HuH-7 (cell line): Measurements from ENCODE around the gene METTL1.
"Not testable (repeated sequence)": the region's sequence is repeated elsewhere in the genome, so short reads cannot be mapped to it uniquely, and the experiment has no call there.

Experiments used
- DNase-seq: peaks from one replicate; pipeline ENCODE4 v3.0.0; 2011; ENCODE audit warnings: low spot score

Gene METTL1

GRCh38 chr12:57796996-57797395 is 25.1 kb upstream of the METTL1 start:
- no peak for DNase-seq

- no peak for DNase-seq
Measured at GRCh38 chr12:57795354-57795753, 23.4 kb upstream of the METTL1 start.

DNA sequence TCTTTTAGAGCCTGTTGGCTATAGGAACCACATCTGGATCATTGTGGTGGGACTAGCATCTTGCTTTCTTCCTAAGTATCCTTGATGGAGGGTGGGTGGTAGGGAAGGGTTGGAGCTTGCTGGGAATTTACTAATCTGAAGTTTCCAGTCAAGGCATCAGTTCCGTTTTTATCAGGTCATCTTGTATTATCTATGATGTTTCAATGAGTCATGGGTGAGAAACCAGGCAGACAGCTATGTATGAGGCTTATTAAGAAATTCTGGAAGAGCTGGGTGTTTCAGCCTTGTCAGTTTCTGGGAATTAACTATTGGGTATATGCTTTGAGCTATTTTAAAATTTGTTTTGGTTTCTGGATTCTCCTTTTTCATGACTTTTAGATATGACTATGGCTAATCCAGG is 22.0 kb upstream of the METTL1 start:
- no peak for DNase-seq

- no peak for DNase-seq
Measured at GRCh38 chr12:57783861-57784260, 12.0 kb upstream of the METTL1 start.

GRCh38 chr12:57783466-57783801 is 11.5 kb upstream of the METTL1 start:
- no peak for DNase-seq

DNA sequence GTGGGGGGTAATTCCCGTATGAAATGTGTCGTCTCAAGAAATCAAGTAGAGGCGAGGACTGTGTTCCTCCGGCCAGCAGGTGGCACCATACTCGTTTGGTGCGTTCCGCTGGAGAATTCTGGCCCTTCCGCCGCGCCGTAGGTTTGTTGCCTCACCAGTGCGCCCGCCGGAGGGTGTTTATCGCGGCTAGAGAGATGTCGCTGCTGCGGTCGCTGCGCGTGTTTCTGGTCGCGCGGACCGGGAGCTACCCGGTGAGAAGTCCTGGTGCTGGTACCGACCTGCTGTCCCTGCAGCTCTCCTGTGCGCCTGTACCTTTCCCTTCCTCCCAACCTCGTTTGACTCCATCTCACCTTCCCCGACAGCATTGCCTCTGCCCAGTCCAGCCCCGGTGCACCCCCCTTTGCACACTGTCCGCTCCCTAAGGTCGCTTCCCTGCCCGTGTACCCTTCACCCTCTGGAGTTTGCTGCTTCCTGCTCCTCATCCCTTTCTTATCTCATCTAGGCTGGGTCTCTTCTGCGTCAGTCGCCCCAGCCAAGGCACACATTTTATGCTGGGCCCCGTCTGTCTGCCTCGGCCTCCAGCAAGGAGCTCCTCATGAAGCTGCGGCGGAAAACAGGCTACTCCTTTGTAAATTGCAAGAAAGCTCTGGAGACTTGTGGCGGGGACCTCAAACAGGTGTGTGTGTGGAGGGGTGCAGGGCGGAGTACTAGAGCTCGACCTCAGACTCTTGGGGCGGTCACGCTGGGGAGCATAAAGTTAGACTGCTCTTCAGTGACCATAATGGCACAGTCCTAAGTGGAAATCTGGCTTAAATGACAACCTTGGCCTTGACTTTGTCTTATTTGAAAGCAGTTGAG is 10.9 kb upstream of the METTL1 start, which contains the start of gene TSFM:
Gene TSFM, plus strand, starts transcription at position 180 of the 858 bp plus-strand sequence. Its CDS starts 15 bp downstream, at position 195.
- DNase-seq, result peak; percentile 79

GRCh38 chr12:57782243-57782607 is 10.3 kb upstream of the METTL1 start:
- no peak for DNase-seq

DNA sequence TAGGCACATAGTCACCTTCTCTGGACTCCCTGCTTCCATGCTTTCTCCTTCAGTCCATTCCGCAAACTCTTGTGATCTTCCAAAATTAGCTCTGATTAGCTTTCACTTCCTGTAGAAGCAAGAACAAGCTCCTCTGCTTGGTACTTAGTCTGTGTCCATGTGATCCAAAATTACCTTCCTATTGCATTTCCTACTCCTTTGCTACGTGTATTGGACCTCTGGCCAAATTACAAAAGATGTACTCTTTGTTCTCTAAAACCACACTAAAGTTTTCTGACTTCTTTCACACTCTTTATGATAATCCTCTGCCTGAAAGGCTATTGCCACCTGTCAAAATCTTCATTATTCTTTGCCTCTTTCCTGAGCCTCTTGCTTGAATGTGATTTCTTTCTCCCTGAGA is 9.9 kb upstream of the METTL1 start:
- DNase-seq, result no peak

DNA sequence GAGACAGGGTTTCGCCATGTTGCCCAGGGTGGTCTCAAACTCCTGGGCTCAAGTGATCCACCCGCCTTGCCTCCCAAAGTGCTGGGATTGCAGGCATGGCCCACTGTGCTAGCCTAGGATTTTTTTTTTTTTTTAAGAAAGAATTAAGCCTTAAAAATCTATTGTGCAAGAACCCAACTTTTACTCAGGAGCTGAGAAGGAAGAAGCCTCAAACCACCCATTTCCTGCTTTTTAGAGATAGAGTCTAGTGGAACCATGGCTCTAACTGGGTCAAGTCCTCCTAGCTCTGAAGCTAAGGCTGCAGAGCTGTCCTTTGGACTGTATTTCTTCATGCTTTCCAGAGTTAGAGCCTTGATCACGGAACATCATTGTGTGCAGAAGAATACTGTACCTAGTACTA is 9.3 kb upstream of the METTL1 start:
- DNase-seq, result no peak

GRCh38 chr12:57780284-57780897 is 8.5 kb upstream of the METTL1 start:
- DNase-seq, result no peak

GRCh38 chr12:57779736-57780135 is 7.8 kb upstream of the METTL1 start:
- no peak for DNase-seq

GRCh38 chr12:57777911-57778310 is 6.0 kb upstream of the METTL1 start:
- no peak for DNase-seq

DNA sequence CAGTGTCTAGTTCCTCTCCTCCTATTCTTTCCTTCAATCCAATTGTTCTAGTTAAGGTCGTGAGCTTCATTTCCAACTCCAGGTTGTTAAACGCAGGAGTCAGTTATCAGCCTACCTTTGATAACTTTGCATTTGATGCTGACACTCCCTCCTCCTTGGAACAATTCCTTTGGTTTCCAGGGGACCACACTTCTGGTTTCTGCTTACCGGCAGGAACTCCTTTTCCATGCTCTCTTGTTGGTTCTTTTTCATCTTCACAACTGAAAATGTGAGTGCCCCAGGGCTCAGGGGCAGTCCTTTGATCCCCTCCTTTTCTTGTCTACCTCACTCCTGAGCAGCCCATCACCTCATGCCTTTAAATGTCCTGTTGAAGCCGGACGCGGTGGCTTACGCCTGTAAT is 5.5 kb upstream of the METTL1 start:
- no peak for DNase-seq

- no peak for DNase-seq
Measured at GRCh38 chr12:57776247-57776587, 4.3 kb upstream of the METTL1 start.

DNA sequence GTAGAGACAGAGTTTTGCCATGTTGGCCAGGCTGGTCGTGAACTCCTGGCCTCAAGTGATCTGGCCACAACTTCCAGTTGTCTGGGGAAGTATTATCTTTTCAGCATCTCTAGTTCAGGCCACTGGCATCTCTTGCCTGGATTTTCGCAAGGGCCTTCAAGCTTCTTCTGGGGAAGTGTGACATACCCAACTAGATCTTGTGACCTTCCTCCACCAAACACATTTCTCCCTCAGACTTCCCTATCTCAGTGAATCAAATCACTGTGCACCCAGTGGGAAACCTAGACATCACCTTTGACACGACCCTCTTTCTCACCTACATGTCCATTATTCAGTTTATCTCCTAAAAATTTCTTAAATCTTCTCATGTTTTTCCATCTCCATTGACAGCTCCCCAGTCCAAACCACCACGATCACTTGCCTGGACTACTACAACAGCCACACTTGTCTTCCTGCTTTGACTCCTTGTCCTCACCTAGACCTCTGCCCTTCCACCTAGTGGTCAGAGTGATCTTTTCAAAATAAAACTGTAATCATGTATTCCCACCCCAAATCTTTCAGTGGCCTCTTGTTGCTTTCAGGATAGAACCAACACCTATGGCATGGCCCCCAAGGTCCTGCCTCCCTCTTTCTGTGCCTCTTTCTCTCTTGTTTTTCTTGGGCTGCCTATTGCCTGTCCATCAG is 3.8 kb upstream of the METTL1 start:
- no peak for DNase-seq

GRCh38 chr12:57775044-57775443 is 3.1 kb upstream of the METTL1 start:
- no peak for DNase-seq

DNA sequence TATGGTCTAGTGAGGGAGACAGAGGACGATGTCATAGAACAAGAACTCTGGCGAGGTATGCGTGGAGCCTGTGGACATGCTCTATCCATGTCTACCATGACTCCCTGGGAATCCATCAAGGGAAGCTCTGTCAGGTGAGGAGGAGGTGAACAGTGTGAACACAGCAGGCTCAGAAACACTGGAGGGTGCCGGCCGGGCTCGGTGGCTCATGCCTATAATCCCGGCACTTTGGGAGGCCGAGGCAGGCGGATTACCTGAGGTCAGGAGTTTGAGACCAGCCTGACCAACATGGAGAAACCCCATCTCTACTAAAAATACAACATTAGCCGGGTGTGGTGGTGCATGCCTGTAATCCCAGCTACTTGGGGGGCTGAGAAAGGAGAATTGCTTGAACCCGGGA is 2.7 kb upstream of the METTL1 start:
- DNase-seq, result not testable (repeated sequence)

DNA sequence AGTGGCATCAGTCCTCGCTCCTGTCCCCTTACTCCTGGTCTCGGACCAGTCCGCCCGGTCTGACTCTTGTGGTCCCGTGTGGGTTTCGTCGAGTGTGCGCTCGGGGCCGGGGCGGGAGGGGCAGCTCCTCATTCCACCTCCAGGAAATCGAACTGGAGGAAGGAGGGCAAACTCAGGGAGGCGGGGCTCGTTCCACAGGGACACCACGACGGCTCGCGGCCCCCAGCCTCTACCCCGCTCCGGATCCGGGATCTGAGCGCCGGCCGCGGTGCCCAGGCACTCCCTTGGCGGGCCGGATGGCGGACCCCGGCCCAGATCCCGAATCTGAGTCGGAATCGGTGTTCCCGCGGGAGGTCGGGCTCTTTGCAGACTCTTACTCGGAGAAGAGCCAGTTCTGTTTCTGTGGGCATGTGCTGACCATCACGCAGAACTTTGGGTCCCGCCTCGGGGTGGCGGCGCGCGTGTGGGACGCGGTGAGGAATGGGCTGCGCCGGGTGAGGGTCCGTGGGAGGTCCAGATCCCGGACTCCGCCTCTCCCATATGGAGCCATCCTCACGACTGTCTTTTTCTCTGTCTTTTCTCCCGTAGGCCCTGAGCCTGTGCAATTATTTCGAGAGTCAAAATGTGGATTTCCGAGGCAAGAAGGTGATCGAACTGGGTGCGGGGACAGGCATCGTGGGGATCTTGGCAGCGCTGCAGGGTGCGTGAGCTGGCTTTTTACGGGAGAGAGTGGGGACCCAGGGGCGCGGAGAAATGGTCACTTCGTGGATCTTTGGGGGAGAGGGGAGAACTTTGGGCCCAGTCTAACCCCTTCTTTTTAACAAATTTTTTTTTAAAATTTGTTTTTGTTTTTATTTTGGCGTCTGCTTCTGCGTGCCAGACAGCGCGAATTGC is 771 bp upstream of the METTL1 start, which contains the start of gene EEF1AKMT3:
Gene EEF1AKMT3, plus strand, starts transcription at position 186 of the 894 bp plus-strand sequence. Its CDS starts 111 bp downstream, at position 297.
- peak; percentile 71 for DNase-seq

DNA sequence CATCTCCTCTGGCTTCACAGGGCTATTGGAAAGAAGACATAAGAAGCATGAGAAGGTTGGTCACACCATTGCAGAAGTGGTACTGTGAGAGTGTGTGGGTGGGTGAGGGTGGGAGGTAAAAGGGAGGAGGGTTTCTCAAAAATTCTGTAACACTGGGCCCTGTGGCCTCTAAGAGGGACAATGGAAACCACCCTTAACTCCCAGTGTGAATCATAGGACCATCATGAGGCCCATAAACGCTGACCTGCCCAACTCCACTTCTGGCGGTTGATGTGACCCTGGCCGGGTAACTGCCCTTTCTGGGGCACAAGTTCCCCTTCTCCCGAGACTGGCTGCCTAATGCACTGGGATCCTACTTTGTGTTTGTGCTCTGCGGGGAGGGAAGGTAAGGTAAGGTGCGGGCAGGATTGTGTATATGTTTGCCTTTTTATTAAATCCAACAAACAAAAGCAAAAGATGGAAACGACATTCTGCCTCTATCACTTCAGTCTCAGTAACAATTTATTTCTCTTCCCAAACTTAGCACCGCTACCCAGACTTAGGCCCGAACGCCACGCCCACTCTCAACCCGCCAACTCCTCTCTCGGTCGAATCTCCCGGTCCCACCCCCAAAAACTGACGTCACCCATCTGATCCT is 551 bp downstream of the METTL1 start:
- DNase-seq, result peak; percentile 97

GRCh38 chr12:57770734-57771133 is 1.2 kb downstream of the METTL1 start:
- DNase-seq, result no peak

DNA sequence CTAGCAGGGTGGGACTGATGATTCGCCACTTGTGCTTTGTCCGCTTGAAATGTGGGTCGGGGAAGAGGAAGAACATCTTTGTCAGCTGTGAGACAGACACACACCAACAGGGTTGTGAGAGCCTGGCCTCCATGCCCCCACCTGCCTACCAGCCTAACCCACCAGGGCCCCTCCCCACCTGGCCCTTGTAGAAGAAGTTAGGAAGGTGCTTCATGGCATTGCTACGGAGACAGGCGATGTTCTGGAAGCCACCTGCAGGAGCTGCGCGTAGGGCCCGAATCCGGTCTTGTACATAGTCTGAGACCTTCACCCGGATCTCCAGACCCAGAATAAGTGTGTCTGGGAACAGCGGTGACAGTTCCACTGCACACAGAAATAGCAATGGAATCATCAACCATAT is 2.3 kb downstream of the METTL1 start:
- no peak for DNase-seq

- no peak for DNase-seq
Measured at GRCh38 chr12:57767876-57768275, 4.0 kb downstream of the METTL1 start.
